HL-60 (cell line): ENCODE data around the gene TRAF3IP3.

Experiments
- GABPA ChIP-seq: IDR thresholded peaks from 2 replicates; pipeline ENCODE4 v1.6.1; 2012; ENCODE audit warnings: low read depth
- POLR2AphosphoS5 ChIP-seq: IDR thresholded peaks from 2 replicates; pipeline ENCODE4 v1.6.1; 2012; ENCODE audit warnings: low read depth
- SPI1 ChIP-seq: IDR thresholded peaks from 2 replicates; pipeline ENCODE4 v1.6.1; 2012; ENCODE audit warnings: low read depth, mild to moderate bottlenecking, borderline replicate concordance
- TF ChIP-seq, protein P1 (sequence below): IDR thresholded peaks from one replicate; pipeline ENCODE4 v1.5.1; 2011; ENCODE audit warnings: low read length, control low read depth, inconsistent platforms; ENCODE audit not compliant: insufficient read depth

DNA sequence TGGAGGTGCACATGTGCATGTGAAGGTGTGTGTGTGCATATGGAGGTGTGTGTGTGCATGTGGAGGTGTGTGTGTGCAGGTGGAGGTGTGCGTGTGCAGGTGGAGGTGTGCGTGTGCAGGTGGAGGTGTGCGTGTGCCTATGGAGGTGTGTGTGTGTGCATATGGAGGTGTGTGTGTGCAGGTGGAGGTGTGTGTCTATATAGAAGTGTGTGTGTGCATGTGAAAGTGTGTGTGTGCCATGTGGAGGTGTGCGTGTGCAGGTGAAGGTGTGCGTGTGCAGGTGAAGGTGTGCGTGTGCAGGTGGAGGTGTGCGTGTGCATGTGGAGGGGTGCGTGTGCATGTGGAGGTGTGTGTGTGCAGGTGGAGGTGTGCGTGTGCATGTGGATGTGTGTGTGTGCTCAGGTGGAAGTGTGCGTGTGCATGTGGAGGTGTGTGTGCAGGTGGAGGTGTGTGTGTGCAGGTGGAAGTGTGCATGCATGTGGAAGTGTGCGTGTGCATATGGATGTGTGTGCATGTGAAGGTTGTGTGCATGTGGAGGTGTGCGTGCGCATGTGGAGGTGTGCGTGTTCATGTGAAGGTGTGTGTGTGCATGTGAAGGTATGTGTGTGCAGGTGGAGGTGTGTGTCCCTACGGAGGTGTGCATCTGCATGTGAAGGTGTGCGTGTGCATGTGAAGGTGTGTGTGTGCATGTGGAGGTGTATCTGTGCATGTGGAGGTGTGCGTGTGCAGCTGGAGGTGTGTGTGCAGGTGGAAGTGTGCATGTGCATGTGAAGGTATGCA is 15.0 kb downstream of the TRAF3IP3 start:
- TF ChIP-seq, protein P1, sequence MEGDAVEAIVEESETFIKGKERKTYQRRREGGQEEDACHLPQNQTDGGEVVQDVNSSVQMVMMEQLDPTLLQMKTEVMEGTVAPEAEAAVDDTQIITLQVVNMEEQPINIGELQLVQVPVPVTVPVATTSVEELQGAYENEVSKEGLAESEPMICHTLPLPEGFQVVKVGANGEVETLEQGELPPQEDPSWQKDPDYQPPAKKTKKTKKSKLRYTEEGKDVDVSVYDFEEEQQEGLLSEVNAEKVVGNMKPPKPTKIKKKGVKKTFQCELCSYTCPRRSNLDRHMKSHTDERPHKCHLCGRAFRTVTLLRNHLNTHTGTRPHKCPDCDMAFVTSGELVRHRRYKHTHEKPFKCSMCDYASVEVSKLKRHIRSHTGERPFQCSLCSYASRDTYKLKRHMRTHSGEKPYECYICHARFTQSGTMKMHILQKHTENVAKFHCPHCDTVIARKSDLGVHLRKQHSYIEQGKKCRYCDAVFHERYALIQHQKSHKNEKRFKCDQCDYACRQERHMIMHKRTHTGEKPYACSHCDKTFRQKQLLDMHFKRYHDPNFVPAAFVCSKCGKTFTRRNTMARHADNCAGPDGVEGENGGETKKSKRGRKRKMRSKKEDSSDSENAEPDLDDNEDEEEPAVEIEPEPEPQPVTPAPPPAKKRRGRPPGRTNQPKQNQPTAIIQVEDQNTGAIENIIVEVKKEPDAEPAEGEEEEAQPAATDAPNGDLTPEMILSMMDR: no peak
- TF ChIP-seq POLR2AphosphoS5 (no peak), SPI1 (no peak), GABPA (no peak)
